ENCODE data around the gene MAP9.
A peak's percentile ranks its signal among the peaks of the same experiment; 100 is the strongest.
"Not testable (repeated sequence)": the region's sequence is repeated elsewhere in the genome, so short reads cannot be mapped to it uniquely, and the experiment has no call there.

The MAP9 gene

GRCh38 chr4:155376387-155377268, at the start of gene MAP9:
Gene MAP9, minus strand, starts transcription at chr4:155376965. Its CDS starts 1,115 bp downstream, at chr4:155375850.
- DNase-seq (ENCODE audit: low spot score) = peak; percentile 81

GRCh38 chr4:155424778-155425177, 48.0 kb upstream of the MAP9 start:
- not testable (repeated sequence) for DNase-seq (ENCODE audit: low spot score)

GRCh38 chr4:155423671-155424070, 46.9 kb upstream of the MAP9 start:
- no peak for DNase-seq (ENCODE audit: low spot score)

- DNase-seq (ENCODE audit: low spot score) = no peak
These were observed 42.5 kb upstream of the MAP9 start for GRCh38 chr4:155419266-155419665.

- DNase-seq (ENCODE audit: low spot score) = no peak
These were observed 38.9 kb upstream of the MAP9 start for GRCh38 chr4:155415662-155416061.

GRCh38 chr4:155413451-155413850, 36.7 kb upstream of the MAP9 start:
- no peak for DNase-seq (ENCODE audit: low spot score)

- DNase-seq (ENCODE audit: low spot score) = no peak
These were observed 34.8 kb upstream of the MAP9 start for GRCh38 chr4:155411546-155411945.

GRCh38 chr4:155408796-155409195, 32.0 kb upstream of the MAP9 start:
- DNase-seq (ENCODE audit: low spot score) = no peak

GRCh38 chr4:155407480-155407879, 30.7 kb upstream of the MAP9 start:
- DNase-seq (ENCODE audit: low spot score) = no peak

GRCh38 chr4:155405059-155405458, 28.3 kb upstream of the MAP9 start:
- no peak for DNase-seq (ENCODE audit: low spot score)

- DNase-seq (ENCODE audit: low spot score) = peak; percentile 30
These were observed 27.1 kb upstream of the MAP9 start for GRCh38 chr4:155403886-155404285.

- no peak for DNase-seq (ENCODE audit: low spot score)
These were observed 26.2 kb upstream of the MAP9 start for GRCh38 chr4:155402941-155403340.

- DNase-seq (ENCODE audit: low spot score) = no peak
These were observed 24.1 kb upstream of the MAP9 start for GRCh38 chr4:155400893-155401292.

GRCh38 chr4:155399974-155400697, 23.4 kb upstream of the MAP9 start:
- DNase-seq (ENCODE audit: low spot score) = no peak

- DNase-seq (ENCODE audit: low spot score) = no peak
These were observed 15.9 kb upstream of the MAP9 start for GRCh38 chr4:155392481-155393184.

- DNase-seq (ENCODE audit: low spot score) = no peak
These were observed 15.2 kb upstream of the MAP9 start for GRCh38 chr4:155391932-155392331.

- no peak for DNase-seq (ENCODE audit: low spot score)
These were observed 11.4 kb upstream of the MAP9 start for GRCh38 chr4:155388162-155388561.

GRCh38 chr4:155383541-155383940, 6.8 kb upstream of the MAP9 start:
- no peak for DNase-seq (ENCODE audit: low spot score)

- DNase-seq (ENCODE audit: low spot score) = no peak
These were observed 511 bp upstream of the MAP9 start for GRCh38 chr4:155377276-155377675.

- no peak for DNase-seq (ENCODE audit: low spot score)
These were observed 5.2 kb downstream of the MAP9 start for GRCh38 chr4:155371432-155372043.

- DNase-seq (ENCODE audit: low spot score) = no peak
These were observed 9.2 kb downstream of the MAP9 start for GRCh38 chr4:155367608-155368007.

GRCh38 chr4:155353923-155354540, 22.7 kb downstream of the MAP9 start:
- peak; percentile 62 for DNase-seq (ENCODE audit: low spot score)

All from D341Med (cell line).